M059J (cell line): Measurements from ENCODE around the gene FAM135A. TPM values are rescaled to one million over a fixed set of nuclear protein-coding genes. Genes with fewer than 3 reads are reported as not detected.

ENCODE experiments used
- DNase-seq: peaks from one replicate; pipeline ENCODE4 v3.0.0-alpha.2; 2012; ENCODE audit warnings: low read depth
- total RNA-seq: library from RNA; depleted of rRNA; stranded (reverse); fragments of >200 nt; shearing (Covaris generic); gene quantifications from 2 replicates; pipeline ENCODE4 v1.2.3, GENCODE V29; 2014; rRNA removed

FAM135A gene
- total RNA-seq, result 5.6 and 11.5 TPM in 2 replicates

DNA sequence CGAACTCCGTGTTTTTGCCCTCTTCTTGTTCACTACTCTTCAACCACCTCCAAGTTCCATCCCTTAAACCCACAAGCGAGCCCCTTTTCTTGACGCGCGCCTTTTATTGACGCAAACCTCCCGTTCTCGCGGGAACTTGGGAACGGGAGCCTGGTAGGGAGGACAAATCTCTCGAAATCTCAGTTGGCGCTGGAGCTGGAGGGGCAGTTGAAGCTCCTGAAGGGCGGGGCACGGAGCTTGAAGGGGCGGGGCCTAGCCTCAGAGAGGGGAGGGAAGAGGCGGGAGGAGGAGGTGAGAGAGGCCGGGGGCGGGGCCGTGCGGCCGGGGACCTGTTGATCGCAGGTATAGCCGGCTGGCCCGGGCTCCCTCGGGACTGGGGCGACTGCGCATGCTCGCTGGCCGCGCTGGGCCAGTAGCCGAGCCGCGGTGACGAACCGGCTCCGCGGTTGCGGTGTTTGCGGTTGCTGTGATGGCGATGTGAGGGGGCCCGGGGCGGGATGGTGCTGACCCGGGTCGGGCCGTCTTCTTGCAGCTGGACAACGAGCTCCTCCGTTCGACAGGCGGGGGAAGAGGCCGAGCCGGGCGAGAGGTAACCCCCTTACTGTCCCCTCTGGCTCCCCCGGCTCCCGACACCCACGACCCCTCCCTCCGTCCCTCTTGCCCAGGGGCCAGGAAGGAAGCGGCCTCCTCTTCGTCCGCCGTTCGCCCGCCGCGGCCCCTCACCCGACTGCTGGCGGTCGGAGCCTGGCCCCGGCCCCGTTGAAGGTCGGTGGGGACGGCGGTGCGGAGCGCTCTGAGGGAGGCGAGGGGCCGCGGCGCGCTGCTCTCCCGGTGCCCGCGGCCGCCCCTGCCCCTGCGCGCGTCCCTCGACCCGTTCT is at the start of gene FAM135A:
TSS of gene FAM135A (plus strand) at position 395 of the 878 bp plus-strand sequence. CDS start 14,835 bp downstream, outside the sequence.
- peak; percentile 99 for DNase-seq

GRCh38 chr6:70363741-70364493 is 49.4 kb upstream of the FAM135A start:
- no peak for DNase-seq

GRCh38 chr6:70369332-70369950 is 43.9 kb upstream of the FAM135A start:
- DNase-seq, result peak; percentile 64

DNA sequence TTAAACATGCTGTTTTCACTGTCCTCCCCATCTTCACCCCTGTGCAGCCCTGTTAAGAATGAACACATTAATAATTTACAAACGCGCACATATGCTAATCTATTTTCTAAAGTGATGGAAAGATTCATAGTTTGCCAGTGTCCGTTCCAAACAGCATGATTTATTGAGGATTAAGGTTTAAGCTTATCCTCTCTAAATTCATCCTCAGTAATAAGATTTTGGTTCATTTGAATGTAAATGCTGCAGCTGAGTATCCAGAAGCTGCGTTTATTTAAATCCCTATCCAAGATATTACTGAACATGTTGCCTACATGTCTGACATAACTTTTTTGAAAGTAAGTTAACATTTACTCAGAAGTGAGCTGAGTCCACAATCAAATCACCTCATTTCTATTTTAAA is 42.8 kb upstream of the FAM135A start:
- DNase-seq, result no peak

DNA sequence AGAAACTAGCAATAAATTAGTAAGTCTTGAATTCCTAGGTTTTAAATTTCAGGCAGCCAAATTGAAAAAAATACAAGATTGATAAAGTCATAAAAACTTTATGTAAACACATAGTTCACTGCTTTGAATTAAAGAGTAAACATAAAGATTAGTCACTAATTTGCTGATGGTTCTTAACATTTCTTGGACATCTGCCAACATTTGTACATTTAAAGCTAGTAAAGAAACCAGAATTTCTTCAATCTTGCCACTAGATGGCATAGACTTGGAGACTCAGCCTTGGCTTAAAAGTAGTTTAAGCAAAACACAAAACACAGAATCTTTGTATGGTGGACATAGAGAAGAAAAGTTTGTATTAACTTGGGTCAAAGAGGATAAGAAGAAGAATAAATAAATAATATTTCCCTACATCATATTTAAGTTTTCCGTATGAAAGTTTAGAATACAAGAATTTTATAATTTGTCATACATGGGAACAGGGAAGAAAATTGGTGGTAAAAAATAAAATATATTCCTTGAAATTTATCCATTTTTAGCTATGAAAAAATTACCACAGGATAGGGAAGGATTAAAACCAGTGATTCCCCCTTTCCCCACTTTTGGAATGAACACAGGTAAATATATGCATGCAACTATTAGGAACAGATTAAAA is 41.7 kb upstream of the FAM135A start:
- DNase-seq, result peak; percentile 85

GRCh38 chr6:70375166-70375565 is 38.1 kb upstream of the FAM135A start:
- peak; percentile 67 for DNase-seq

GRCh38 chr6:70375882-70376281 is 37.4 kb upstream of the FAM135A start:
- no peak for DNase-seq

DNA sequence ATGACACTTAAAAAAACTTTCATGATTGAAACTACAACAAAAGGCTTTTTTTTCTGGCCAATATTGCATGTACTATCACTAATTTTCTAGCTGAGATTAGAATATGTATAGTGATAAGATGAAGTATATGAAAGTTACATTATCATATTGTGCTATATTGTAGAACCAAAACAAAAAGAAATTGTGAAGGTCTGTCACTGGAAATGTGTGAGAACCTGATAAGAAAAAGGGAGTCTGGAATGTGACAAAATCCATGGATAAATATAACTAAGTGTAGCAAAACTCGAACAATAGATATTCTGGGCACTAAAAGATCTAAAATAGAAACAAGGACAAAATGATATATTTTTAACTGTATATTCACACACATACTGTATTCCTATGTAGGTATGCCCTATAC is 36.7 kb upstream of the FAM135A start:
- no peak for DNase-seq

GRCh38 chr6:70377372-70377771 is 35.9 kb upstream of the FAM135A start:
- DNase-seq, result no peak

- DNase-seq, result no peak
Measured at GRCh38 chr6:70379473-70380013, 33.8 kb upstream of the FAM135A start.

GRCh38 chr6:70380252-70380651 is 33.1 kb upstream of the FAM135A start:
- DNase-seq, result no peak

DNA sequence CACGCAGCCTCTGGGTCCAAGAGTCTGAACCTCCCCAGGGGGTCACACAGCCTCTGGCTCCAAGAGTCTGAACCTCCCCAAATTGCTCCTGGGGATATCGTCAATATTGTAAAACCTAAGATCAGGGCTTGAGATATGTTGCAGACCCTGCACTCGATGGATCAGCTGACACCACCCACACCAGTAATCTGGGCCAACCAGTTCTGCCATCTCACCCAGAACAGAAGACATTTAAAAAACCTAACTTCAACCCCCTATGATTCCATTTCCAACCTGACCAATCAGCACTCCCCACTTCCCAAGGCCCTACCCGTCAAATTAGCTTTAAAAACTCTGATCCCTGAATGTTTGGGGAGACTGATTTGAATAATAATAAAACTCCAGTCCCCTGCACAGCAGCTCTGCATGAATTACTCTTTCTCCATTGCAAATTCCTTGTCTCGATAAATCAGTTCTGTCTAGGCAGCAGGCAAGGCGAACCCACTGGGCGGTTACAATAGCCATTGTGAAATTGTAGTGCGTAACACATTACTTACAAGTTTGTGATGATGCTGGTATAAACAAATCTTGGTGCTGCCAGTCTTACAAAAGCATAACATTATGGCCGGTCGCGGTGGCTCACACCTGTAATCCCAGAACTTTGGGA is 32.4 kb upstream of the FAM135A start:
- no peak for DNase-seq

- no peak for DNase-seq
Measured at GRCh38 chr6:70381417-70381782, 31.9 kb upstream of the FAM135A start.

GRCh38 chr6:70385901-70386300 is 27.4 kb upstream of the FAM135A start:
- no peak for DNase-seq

GRCh38 chr6:70388814-70389213 is 24.5 kb upstream of the FAM135A start:
- DNase-seq, result no peak

DNA sequence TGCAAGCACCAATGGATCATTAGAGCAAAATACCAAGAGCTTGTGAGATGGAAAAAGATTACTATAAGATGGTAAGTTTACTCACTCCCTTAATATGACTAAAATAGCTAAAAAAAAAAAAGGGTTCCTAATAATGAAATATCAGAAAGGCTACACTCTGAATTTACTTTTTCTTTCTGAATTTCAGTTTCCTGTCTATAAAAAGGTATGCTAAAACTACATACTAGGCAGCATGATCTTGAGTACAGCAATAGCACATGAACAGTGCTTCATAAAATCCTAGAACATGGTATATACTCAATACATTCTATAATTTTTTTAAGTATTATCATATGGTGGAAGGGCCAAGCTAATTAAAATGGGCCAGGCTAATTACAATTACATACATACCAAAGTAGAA is 24.0 kb upstream of the FAM135A start:
- no peak for DNase-seq

- no peak for DNase-seq
Measured at GRCh38 chr6:70390067-70390466, 23.2 kb upstream of the FAM135A start.

DNA sequence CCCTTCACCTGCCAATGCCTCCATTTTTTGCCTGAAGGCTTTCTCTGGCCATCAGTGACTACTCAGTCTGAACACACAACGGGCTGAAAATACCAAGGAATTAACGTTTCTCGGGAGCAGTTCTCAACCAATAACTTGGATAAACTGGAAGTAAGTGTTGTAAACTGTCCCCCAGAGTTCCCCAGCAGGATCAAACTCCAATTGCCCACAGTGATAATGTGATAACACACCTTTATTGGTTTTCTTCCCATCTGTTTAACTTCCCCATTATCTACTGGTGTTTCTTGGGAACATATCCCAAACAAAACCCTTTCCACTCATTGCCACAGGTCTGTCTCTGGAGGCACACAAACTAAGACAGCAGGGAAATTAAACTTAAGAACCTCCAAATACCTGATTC is 21.8 kb upstream of the FAM135A start:
- no peak for DNase-seq

GRCh38 chr6:70394518-70395300 is 18.6 kb upstream of the FAM135A start:
- no peak for DNase-seq

- DNase-seq, result no peak
Measured at GRCh38 chr6:70395301-70395672, 18.0 kb upstream of the FAM135A start.
